IPS DF 4.7 (cell line): ENCODE data around the gene AMMECR1.
"Not testable (repeated sequence)": the region's sequence is repeated elsewhere in the genome, so short reads cannot be mapped to it uniquely, and the experiment has no call there.

Source experiments
- DNase-seq: peaks from one replicate; pipeline ENCODE4 v3.0.0-alpha.2; 2013; ENCODE audit warnings: low spot score; ENCODE audit errors: extremely low read depth

The AMMECR1 gene

DNA sequence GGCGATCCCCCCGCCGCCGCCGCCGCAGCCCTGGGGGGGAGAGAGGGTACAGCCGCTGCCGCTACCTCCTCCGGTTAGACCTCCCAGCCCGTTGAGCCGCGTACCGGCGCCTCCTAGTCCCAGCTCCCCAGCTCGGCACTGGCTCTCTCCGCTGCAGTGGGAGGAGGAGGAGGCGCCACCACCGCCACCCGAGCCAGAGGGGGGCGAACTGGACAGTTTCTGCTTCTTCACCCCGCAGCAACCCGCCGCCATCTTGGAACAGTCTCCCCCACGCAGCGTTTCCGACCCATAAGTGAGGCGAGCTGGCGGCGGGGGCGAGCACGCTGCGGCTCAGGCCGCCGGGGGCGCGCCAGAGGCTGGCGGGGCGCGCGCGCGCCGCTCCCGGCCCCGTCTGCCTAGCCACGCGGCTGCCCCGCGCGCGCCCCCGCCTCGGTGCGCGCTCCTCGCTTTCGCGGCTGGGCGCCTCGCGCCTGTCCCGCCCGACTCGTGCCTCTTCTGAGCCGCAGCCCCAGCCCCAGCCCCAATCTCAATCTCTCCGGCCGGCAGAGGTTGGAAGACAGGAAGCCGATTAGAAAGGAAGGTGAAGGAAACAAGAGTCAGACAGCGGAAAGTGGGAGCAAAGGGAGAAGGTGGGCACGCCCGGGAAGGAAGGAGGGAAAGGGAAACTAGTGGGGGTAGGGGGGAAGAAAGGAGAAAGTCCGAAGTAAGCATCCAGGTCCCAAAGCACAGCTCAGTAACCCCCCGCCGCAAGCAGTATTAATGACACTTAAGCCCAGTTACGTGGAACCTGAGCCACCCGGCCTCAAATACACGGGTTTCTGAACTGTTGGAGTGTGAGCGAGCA is at the start of gene AMMECR1:
Gene AMMECR1, minus strand, starts transcription at position 266 of the 844 bp plus-strand sequence. Its CDS starts 14 bp downstream, at position 252.
- DNase-seq, result no peak

DNA sequence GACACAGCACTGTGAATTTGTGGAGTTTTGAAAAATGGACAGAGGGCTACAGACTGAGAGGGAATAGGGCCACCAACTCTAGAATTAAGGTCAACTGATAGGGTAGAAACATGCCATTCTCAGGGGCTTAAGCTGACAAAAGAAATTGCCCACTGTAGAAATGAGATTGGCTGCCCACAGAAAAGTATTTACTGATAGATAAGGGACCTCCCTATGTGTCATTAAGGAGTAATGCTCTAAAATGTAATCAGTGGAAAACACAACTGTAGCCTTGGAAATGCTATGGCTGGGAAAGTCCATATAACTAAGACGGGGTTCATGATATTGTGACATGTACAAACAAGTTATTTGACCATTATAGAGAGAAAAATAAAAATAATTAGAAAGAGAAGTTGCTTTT is 45.4 kb upstream of the AMMECR1 start:
- no peak for DNase-seq

DNA sequence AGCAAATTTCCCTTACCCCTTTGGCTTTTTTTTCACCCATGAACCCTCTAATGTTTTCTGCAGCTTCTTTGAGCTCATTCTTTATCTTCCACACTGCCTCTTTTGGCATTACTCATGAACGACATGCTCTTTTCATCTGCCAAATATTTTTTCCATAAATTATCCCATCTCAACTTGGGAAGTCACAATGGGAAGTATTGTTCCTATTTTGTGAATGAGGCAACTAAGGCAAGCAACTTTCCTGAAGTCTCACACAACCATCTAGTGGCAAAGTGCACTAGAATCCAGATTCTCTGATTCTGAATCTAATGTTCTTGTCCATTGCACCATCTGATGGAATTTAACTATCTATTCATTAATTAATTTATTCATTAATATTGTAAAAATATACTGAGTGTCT is 41.4 kb upstream of the AMMECR1 start:
- DNase-seq, result no peak

DNA sequence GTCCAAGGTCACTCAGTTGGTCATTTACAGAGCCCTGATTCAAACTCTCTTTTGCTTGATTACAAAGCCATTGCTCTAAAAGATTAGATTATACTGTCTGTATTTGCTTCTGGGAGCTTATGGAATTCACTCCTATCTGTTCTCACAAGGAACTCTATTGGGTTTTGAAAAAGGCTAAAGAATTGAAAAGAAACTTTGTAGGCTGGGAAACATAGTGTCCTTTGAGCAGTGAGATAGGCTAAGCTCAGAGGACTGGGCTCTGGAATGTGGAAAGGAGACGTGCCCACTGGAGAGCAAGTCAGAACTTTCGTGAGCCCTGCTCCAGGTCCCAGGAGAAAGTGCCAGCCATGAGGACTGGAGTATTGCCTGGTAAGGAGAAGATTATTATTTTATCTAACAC is 40.7 kb upstream of the AMMECR1 start, which contains the start of gene RTL9:
Gene RTL9, plus strand, starts transcription at position 301 of the 400 bp plus-strand sequence. CDS start 91,770 bp downstream, outside the sequence.
- DNase-seq, result no peak

DNA sequence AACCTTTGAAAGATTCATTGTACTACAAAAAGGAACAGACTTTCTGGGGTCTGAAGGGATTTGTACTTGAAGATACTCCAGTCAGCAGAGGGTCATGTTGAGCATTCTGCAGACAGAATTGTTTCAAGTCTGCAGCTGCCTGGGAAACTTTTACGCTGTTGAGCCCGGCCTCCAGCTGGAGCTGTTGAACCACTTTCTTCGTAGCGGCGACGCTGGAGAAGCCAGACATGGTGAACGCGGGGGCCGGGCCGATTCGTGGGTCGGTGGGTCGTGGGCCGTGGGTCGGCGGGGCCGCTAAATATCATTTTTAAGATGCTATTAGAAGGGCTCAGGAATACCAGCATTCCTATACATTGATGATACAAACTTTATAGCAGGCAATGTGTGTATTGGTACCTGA is 28.8 kb upstream of the AMMECR1 start:
- no peak for DNase-seq

DNA sequence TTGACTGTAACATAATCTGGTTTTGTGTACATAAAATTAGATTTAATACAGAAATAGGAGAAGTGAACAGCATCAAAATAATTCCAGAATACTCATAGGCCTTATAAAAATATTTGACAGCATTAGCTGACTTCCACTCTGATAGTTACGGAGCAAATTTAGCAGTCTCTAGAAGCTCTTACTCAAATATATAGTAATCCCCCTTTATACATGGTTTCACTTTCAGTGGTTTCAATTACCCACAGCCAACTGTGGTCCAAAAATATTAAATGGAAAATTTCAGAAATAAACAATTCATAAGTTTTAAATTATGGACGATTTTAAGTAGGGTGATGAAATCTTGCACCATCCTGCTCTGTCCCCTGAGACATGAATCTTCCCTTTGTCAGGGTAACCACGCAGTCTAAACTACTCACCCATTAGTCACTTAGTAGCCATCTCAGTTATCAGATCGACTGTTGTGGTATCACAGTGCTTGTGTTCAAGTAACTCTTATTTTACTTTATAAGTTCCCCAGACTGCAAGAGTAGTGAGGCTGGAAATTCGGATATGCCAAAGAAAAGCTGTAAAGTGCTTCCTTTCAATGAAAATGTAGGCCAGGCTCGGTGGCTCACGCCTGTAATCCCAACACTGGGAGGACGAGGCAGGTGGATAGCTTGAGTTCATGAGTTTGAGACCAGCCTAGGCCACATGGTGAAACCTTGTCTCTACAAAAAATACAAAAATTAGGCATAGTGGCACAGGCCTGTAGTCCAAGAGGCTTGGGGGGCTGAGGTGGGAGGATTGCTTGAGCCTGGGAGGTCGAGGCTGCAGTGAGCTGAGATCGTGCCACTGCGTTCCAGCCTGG is 23.5 kb upstream of the AMMECR1 start:
- DNase-seq, result no peak

DNA sequence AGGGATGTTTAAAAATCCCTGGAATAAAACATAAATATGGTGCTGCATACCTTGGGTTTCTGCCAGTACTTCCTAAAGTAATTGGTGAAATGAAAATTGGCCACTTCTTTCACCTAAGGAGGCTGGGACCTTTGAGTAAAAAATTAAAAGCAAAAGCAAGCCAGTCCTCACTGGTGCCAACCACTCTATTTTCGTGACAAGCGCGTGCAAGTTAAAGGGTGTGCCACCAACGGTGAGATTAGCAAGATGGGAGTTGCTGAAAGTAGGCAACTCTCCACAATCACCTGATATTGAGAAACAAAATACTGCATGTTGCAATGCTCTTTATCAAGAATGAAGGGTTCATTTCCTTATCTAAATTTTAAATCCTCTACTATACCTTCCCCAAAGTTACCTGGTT is 21.1 kb upstream of the AMMECR1 start:
- DNase-seq, result no peak

DNA sequence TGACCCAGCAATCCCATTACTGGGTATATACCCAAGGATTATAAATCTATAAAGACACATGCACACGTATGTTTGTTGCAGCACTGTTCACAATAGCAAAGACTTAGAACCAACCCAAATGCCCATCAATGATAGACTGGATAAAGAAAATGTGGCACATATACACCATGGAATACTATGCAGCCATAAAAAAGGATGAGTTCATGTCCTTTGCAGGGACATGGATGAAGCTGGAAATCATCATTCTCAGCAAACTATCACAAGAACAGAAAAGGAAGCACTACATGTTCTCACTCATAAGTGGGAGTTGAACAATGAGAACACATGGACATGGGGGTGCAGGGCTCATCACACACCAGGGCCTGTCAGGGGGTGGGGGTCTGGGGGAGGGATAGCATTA is 15.6 kb upstream of the AMMECR1 start:
- not testable (repeated sequence) for DNase-seq

DNA sequence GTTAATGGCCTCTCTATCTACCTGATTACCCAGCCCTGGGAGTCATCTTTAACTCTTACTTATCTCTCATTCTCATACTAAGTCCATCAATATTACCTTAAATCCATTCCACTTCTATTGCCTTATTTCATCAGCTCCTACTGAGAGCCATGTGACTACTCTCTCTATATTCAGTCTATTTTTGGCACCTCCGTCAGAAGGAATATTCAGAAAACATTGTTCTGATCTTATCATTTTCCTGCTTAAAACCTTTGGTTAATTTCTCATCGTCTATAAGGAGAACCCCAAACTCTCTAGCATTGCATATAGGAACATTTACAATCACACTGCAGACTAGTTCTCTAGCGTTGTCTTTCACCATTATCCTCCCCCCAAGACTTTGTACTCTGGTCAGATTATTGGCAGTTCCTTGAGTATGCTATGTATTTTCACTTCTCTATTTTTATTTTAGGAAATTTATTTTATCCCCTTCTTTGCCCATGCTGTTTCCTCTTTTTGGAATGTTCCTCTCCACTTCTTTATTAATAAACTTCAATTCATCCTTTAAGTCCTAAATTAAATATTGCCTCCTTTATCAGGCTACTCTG is 13.7 kb upstream of the AMMECR1 start:
- no peak for DNase-seq

DNA sequence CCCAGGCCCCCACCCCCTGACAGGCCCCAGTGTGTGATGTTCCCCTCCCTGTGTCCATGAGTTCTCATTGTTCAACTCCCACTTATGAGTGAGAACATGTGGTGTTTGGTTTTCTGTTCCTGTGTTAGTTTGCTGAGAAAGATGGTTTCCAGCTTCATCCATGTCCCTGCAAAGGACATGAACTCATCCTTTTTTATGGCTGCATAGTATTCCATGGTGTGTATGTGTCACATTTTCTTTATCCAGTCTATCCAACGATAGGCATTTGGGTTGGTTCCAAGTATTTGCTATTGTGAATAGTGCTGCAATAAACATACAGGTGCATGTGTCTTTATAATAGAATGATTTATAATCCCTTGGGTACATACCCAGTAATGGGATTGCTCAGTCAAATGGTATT is 10.7 kb upstream of the AMMECR1 start:
- not testable (repeated sequence) for DNase-seq

DNA sequence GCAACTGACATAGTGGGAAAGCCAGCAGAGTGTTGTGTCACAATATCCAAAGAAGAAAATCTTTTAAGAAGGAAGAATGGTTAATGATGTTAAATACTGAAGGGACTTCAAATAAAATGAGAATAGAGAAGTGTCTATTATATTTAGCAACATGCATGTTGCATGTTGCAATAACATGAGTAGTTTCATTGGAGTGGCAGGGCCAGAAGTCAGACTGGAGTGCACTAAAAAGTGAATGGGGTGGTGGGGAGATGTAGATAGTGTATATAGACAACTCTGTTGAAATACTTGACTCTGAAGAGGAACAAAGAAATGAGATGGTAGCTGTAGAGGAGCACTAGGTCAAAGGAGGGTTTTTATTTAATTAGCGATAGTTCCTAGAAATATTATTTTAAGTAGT is 9.5 kb upstream of the AMMECR1 start:
- DNase-seq, result no peak

DNA sequence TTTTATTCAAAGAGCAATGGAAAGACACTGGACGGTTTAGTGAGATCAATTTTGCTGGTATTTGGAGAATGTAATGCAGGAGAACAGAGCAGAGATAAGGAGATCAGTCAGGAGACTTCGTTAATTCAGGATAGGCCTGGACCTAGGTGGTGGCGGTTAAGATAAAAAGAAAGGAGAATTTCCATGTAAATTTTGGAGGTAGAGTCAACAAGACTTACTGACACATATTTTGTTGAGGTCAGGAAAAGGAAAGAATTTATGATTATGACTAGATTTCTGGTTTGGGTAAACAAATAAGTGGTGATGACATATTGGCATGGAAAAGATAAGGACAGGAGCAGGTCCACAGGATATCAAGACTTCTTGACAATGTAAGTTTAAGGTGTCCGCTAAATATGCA is 8.8 kb upstream of the AMMECR1 start:
- no peak for DNase-seq

DNA sequence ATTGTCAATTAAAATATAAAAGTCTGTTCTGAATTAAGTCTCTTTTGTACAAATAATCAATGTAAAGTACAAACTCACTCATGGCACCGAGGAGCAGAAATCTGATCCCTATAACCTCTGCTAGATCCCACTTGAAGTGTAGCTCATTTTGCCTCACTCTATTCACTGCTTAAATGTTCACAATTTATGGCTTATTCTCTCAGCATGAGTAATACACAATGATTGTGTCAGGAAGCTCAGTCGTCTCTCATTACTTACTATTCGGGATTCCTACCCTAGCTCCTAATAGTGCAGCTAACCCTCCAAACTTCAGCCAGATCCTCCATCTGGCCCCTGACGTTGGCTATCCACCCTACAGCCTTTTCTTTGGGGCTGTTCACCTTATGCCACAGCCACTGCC is 4.7 kb upstream of the AMMECR1 start:
- no peak for DNase-seq

DNA sequence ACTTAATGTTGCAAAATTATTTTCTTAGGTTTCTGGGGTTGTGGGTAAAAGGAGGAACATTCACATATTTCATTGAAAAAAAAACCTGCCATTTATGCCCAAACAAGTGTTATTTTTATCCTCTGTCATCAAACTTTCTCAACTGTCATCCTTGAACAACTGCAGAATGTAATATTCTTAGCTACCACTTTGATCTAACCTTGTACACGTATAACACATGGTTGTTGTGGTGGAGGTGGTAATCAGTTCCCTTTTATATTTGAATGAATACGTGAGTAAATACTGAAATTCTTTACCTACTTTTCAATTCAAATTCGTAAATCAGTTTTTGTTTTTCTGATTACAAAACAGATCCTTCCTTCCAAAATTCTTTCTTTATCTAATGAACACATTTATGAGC is 3.8 kb upstream of the AMMECR1 start:
- no peak for DNase-seq

DNA sequence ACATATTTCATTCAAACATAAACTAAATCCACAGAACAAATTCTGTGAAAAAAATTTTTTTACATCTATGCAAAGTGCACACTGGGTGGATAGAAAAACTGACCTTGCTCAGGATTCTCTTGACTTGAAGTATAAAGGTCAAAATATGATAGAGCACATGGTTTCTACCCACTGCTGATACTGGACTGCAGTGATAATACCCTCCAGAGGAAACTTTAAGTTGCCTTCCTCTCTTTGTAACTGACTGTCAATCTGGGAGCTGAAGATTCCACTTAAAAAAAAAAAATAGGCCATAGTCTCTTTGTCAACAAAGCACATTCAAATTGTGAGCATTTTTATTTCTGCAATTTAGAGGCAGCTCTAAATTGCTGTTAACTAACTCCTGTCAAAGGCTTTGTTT is 3.2 kb upstream of the AMMECR1 start:
- DNase-seq, result no peak

DNA sequence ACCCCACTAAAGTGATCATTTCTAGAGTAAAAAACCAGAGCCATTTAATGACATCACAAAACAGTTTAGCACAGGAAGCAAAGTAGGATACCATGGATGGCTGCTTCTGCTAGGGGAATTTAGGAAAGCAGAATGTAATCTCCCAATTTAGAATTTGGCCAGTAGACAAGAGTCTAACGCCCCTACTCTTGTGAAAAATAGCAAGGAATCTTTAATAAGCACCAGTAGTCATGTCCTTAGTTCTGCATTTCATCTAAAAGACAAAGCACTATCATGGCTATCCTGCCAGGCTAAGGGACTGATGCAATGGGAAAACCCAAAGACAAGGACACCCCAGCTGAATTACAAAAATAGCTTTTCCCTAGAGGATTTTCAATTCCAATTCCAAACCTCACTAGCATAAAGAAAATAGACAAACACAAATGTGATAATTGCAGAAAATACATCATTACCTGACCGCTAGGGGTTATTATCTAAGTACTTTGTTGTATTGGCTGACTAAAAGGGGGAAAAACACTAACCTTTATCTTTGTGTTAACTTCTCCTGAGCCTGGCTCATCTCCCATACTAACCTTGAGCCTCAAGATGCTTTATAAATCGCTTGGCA is 2.6 kb upstream of the AMMECR1 start:
- DNase-seq, result no peak

DNA sequence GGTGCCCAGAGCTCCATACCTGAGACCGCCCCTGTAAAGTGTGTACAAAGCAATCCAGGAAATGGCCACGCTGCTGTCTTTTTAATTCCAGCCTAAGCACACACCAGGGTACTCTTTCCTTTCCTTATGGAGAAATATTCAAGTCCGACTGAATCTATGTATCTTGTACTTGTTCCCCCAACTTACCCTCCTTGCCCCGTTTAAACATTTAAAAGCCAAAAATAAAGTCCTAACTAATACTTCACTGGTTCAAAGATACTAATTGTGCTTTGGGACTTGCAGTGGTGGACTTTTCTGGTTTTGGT is 731 bp upstream of the AMMECR1 start:
- no peak for DNase-seq

DNA sequence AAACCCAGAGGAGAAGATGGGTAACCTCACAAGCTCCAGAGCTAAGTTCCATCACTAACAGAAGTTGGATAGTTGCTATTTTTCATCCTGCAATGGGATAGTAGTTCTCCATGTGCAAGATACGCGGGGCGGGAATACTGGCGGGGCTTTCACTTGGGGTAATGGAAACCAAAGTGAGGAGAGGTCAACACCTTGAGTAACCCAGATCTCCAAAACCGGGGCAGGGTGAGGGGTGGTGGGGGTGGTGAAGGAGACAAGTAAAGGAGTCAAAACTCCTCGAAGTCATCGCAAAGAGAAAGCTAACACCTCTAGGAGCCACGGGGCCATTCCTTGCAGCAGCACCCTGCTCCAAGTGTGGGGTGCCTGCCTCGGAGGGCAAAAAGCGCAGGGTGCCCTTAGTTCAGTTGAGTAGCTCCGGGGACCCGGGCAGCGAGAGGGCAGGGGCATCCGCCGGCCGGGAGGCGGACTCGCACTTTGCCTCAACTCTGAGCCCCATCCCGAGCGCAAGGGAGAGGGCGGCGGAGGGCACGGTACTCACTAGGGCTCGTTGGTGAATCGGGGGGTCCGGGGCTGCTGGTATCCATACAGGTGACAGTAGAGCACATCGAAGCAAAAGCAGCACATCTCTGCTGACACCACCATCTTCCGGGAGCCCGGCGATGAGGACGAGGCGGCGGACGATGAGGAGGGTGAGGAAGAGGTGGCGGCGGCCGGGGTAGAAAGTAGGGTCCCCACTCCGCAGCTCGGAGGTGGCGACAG is 645 bp downstream of the AMMECR1 start:
- DNase-seq, result no peak

DNA sequence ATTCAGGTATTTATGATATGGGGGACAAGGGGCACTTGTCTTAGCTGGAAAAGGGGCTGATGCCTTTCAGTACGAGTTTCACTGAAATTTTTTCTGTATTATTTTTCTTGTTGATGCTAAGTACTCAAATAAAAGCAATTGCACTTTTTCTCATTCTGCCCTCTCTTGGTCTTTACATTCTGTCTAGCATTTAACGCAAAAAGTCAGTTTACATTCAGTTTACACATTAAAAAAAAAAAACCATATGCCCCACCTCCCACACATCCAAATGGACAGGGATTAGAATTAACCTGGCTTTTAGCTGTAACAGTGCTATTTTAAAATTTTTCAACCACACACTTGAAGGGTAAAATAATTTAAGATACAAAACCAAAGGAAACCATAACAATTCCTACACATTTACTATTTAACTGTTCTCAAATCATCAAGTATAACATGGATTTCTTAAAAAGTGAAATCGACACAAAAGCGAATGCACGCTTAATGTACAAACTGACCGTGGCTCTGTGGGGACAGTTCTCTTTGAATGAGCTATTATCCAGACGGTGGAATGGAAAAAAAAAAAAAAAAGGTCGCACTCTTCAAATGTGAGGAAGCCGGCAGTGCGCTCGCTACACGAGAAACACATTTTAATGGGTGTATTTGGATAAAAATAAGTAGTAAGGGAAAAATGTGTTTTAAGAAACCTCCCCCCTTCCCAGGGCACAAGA is 1.4 kb downstream of the AMMECR1 start:
- no peak for DNase-seq

DNA sequence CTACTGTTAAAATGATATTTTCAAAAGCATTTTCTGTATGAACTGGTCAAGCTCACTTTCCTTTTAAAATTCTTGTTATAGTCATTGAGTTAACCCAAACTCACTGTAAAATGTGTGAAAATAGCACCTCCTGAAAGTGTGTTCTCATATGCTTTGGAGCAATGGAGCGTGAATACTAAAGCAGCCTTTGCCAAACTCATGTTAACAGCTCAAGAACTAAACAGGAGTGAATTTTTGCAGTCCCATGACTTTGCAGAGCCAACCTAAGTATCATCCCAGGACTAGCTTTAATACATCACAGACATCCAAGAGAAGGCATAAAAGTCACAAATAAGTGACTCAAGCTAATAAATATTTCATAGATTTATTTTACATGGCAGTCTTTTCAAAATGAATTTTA is 2.3 kb downstream of the AMMECR1 start:
- no peak for DNase-seq
